Measurements from ENCODE around the gene HTRA3.
"Not testable (repeated sequence)": the region's sequence is repeated elsewhere in the genome, so short reads cannot be mapped to it uniquely, and the experiment has no call there.

HTRA3 gene

GRCh38 chr4:8349236-8349635 is 79.7 kb downstream of the HTRA3 start:
- DNase-seq: not testable (repeated sequence)

GRCh38 chr4:8349664-8350236 is 80.2 kb downstream of the HTRA3 start:
- no peak for DNase-seq

- no peak for DNase-seq
These were observed 80.8 kb downstream of the HTRA3 start for GRCh38 chr4:8350352-8350751.

GRCh38 chr4:8350841-8351461 is 81.4 kb downstream of the HTRA3 start:
- DNase-seq: no peak

- DNase-seq: no peak
These were observed 82.4 kb downstream of the HTRA3 start for GRCh38 chr4:8351931-8352367.

GRCh38 chr4:8352368-8353157 is 83.0 kb downstream of the HTRA3 start:
- DNase-seq: no peak

GRCh38 chr4:8353158-8353669 is 83.7 kb downstream of the HTRA3 start:
- no peak for DNase-seq

GRCh38 chr4:8353912-8354453 is 84.4 kb downstream of the HTRA3 start:
- peak; percentile 48 for DNase-seq

GRCh38 chr4:8355306-8355705 is 85.8 kb downstream of the HTRA3 start:
- DNase-seq: peak; percentile 15

GRCh38 chr4:8355864-8356565 is 86.5 kb downstream of the HTRA3 start:
- DNase-seq: peak; percentile 31
